Body of pancreas (tissue), 4 donors: ENCODE results near the gene DAB1.

Source experiments
- CTCF ChIP-seq, 7 experiments: fragments of 450-650 bp in 4 of 7; fragments of 200-600 bp in 3 of 7; sonication (generic) in 3 of 7; IDR thresholded peaks; one replicate each; pipeline ENCODE4 v1.5.1; 2016 to 2019; ENCODE audit warnings: antibody characterized with exemption in 7 of 7
- POLR2A ChIP-seq, 3 donors: fragments of 450-650 bp; IDR thresholded peaks; one replicate each; pipeline ENCODE4 v1.6.1; 2016; ENCODE audit warnings: antibody characterized with exemption in 3 of 3, mild to moderate bottlenecking in 2 of 3

GRCh38 chr1:57443004-57443403, 19.1 kb upstream of the DAB1 start:
- TF ChIP-seq POLR2A (IDR thresholded peaks at IDR 0.05) (no peak), CTCF (IDR thresholded peaks at IDR 0.05) (no peak)
